ENCODE results near the gene TRAF3IP1. TPM values are rescaled to one million over a fixed set of nuclear protein-coding genes. Genes with fewer than 3 reads are reported as not detected.

Gene TRAF3IP1
- total RNA-seq, 1 experiment from 2014 or later = 18.6 TPM

DNA sequence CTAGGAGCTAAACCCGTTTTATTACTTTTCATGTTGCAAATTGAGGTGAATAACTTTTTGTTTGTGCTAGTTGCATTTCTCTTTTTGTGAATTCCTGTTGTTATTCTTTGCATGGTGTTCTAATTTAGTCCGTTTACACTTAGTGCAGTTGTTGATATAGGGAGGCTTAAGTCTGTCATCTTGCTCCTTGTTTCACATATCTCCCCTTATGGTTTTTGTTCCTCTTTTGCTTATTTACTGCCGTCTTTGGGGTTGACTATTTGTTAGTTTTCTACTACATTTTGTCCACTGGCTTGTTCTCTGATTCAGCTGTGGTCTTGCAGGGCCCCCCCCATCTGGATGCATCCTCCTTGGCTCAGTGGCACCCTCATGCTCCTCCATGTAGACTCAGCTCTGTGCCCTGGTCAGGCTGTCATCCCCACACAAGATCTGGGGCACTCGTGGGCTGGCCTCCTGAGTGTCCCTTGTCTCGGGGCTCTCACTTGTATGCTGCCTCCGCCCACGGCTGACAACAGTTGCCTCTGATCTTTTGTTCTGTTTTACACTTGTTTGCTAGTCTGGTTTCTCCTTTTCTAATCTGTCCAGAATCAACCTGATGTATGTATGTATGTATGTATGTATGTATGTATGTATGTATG is 63.5 kb downstream of the TRAF3IP1 start:
- CTCF ChIA-PET = no interaction called here
- BruUV-seq (replicated peaks) = no TSS peak
- no peak overlapping the region for H3K4me3 Mint-ChIP-seq (ENCODE audit: low read depth, unreplicated experiment)
- intact Hi-C loops (cut with micrococcal nuclease; ENCODE audit: unreplicated experiment) = no loop called here
- no peak for DNase-seq
- TF ChIP-seq, protein P1, sequence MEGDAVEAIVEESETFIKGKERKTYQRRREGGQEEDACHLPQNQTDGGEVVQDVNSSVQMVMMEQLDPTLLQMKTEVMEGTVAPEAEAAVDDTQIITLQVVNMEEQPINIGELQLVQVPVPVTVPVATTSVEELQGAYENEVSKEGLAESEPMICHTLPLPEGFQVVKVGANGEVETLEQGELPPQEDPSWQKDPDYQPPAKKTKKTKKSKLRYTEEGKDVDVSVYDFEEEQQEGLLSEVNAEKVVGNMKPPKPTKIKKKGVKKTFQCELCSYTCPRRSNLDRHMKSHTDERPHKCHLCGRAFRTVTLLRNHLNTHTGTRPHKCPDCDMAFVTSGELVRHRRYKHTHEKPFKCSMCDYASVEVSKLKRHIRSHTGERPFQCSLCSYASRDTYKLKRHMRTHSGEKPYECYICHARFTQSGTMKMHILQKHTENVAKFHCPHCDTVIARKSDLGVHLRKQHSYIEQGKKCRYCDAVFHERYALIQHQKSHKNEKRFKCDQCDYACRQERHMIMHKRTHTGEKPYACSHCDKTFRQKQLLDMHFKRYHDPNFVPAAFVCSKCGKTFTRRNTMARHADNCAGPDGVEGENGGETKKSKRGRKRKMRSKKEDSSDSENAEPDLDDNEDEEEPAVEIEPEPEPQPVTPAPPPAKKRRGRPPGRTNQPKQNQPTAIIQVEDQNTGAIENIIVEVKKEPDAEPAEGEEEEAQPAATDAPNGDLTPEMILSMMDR (IDR thresholded peaks at IDR 0.05; ENCODE audit: unreplicated experiment) = no peak
- no peaks in the 10 kb centered on the region for H3K9me3 Mint-ChIP-seq (ENCODE audit: low read depth, unreplicated experiment)
- peaks cover 36% of the 10 kb centered on the region for H3K36me3 Mint-ChIP-seq (ENCODE audit: insufficient read depth, unreplicated experiment)
- H3K27me3 Mint-ChIP-seq (ENCODE audit: unreplicated experiment) = no peaks in the 10 kb centered on the region
- peaks cover 52% of the 10 kb centered on the region for H3K4me1 Mint-ChIP-seq (ENCODE audit: low read depth, unreplicated experiment)
- H3K27ac Mint-ChIP-seq (ENCODE audit: unreplicated experiment) = no peak overlapping the region

DNA sequence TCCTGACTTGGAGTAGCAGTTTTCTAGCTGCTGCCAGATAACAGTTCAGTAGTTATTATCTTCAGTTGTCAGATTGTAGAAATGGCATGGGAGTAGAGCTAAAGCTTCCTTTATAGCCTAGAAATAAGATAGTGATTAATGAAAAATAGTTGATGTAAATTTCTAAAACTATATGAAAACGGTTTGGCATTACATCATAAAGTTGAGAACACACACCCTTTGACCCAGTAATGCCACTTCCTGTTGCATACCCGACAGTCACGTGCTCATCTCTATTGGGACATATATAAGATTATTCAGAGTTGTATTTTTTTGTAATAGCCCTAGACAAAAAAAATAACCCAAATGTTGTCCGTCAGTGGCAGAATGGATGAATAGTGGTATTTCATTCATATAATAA is 67.0 kb downstream of the TRAF3IP1 start:
- H3K27me3 Mint-ChIP-seq (ENCODE audit: unreplicated experiment) = no peaks in the 10 kb centered on the region
- H3K9me3 Mint-ChIP-seq (ENCODE audit: low read depth, unreplicated experiment) = no peaks in the 10 kb centered on the region
- BruUV-seq (replicated peaks) = no TSS peak
- H3K4me1 Mint-ChIP-seq (ENCODE audit: low read depth, unreplicated experiment) = peaks cover 33% of the 10 kb centered on the region
- peaks cover 6% of the 10 kb centered on the region for H3K36me3 Mint-ChIP-seq (ENCODE audit: insufficient read depth, unreplicated experiment)
- TF ChIP-seq, protein P1 (IDR thresholded peaks at IDR 0.05; ENCODE audit: unreplicated experiment) = no peak
- no peak overlapping the region for H3K27ac Mint-ChIP-seq (ENCODE audit: unreplicated experiment)
- DNase-seq = no peak
- CTCF ChIA-PET = no interaction called here
- no peak overlapping the region for H3K4me3 Mint-ChIP-seq (ENCODE audit: low read depth, unreplicated experiment)
- intact Hi-C loops (cut with micrococcal nuclease; ENCODE audit: unreplicated experiment) = no loop called here

DNA sequence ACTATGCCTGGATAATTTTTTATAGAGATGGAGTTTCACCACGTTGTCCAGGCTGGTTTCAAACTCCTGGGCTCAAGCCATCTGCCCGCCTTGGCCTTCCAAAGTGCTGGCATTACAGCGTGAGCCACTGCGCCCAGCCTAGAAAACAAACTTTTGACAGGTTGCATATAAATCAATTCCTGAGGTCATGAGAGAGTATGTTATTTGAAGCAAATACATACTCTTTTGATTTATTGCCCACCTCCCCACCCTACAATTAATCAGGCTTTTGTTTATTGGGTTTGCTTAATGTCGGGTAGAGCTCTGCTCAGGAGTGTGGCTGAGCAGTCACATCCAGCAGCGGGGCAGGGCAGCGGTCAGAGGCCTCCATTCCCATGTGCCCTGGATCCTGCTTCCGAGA is 68.5 kb downstream of the TRAF3IP1 start:
- no peaks in the 10 kb centered on the region for H3K9me3 Mint-ChIP-seq (ENCODE audit: low read depth, unreplicated experiment)
- TF ChIP-seq, protein P1 (IDR thresholded peaks at IDR 0.05; ENCODE audit: unreplicated experiment) = no peak
- intact Hi-C loops (cut with micrococcal nuclease; ENCODE audit: unreplicated experiment) = no loop called here
- H3K4me3 Mint-ChIP-seq (ENCODE audit: low read depth, unreplicated experiment) = no peak overlapping the region
- CTCF ChIA-PET = no interaction called here
- DNase-seq = no peak
- no peaks in the 10 kb centered on the region for H3K36me3 Mint-ChIP-seq (ENCODE audit: insufficient read depth, unreplicated experiment)
- H3K27me3 Mint-ChIP-seq (ENCODE audit: unreplicated experiment) = no peaks in the 10 kb centered on the region
- no peak overlapping the region for H3K27ac Mint-ChIP-seq (ENCODE audit: unreplicated experiment)
- BruUV-seq (replicated peaks) = no TSS peak
- H3K4me1 Mint-ChIP-seq (ENCODE audit: low read depth, unreplicated experiment) = peaks cover 33% of the 10 kb centered on the region

DNA sequence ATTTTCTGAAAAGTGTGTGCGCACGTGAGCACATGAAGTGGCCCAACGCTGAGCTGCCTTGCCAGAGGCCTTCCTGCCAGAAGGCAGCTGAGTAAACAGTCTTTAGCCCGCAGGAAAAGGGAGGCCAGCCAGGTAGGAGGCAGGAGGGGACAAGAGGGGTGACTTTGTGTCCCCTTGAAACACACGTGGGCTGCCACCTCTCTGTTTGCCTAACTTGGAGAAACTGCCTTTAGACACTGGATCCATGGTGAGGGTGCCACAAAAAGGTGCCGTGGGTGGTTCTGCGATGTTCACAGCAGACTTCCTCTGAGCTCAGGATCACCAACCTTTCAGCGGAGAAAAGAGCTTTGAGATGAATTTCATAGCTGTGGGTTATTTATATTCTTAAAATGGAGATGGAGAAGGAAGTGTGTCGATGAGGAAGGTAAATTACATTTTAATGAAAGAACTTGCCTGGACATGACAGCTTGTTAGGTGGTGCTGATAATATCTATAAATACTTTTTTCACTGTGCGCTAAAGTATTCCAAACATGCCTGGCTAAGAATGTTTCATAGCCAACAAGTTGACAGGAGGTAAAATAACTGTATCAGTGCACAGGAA is 69.8 kb downstream of the TRAF3IP1 start:
- H3K36me3 Mint-ChIP-seq (ENCODE audit: insufficient read depth, unreplicated experiment) = no peaks in the 10 kb centered on the region
- H3K27me3 Mint-ChIP-seq (ENCODE audit: unreplicated experiment) = no peaks in the 10 kb centered on the region
- CTCF ChIA-PET = interaction anchor here (0.7 kb wide), 1 partner anchor 49 kb away, joined by 3 read pairs; no protein-coding TSS in a partner anchor
- no peak overlapping the region for H3K27ac Mint-ChIP-seq (ENCODE audit: unreplicated experiment)
- BruUV-seq (replicated peaks) = no TSS peak
- no peaks in the 10 kb centered on the region for H3K9me3 Mint-ChIP-seq (ENCODE audit: low read depth, unreplicated experiment)
- TF ChIP-seq, protein P1 (IDR thresholded peaks at IDR 0.05; ENCODE audit: unreplicated experiment) = no peak
- intact Hi-C loops (cut with micrococcal nuclease; ENCODE audit: unreplicated experiment) = no loop called here
- peak; percentile 36 for DNase-seq
- H3K4me3 Mint-ChIP-seq (ENCODE audit: low read depth, unreplicated experiment) = no peak overlapping the region
- H3K4me1 Mint-ChIP-seq (ENCODE audit: low read depth, unreplicated experiment) = peaks cover 32% of the 10 kb centered on the region

All from Calu3 (cell line).